Kidney epithelial cell (primary cell): ENCODE measurements around the gene MDK. TPM values are rescaled to one million over a fixed set of nuclear protein-coding genes. Genes with fewer than 3 reads are reported as not detected.

ENCODE experiments used
- DNase-seq: peaks from one replicate; pipeline ENCODE4 v3.0.0-alpha.2; 2010; ENCODE audit warnings: low read depth
- H3K27me3 ChIP-seq: 2 replicates; pipeline ENCODE4 v1.6.0; 2011; ENCODE audit warnings: low read length; ENCODE audit not compliant: control insufficient read depth, insufficient read depth
- H3K36me3 ChIP-seq: 2 replicates; pipeline ENCODE4 v1.5.1; 2011; ENCODE audit warnings: low read length; ENCODE audit not compliant: control insufficient read depth, insufficient read depth
- H3K4me3 ChIP-seq: 2 replicates; pipeline ENCODE4 v1.5.1; 2011; ENCODE audit warnings: low read depth, mild to moderate bottlenecking, control low read depth, low read length
- CTCF ChIP-seq: IDR thresholded peaks from 2 replicates; pipeline ENCODE4 v1.5.1; 2011; ENCODE audit warnings: mild to moderate bottlenecking, moderate library complexity, low read length, control low read depth, inconsistent platforms; ENCODE audit not compliant: insufficient read depth, poor library complexity, severe bottlenecking
- total RNA-seq: library from RNA; depleted of rRNA; stranded (reverse); fragments of >200 nt; gene quantifications from 2 replicates; pipeline ENCODE4 v1.2.3, GENCODE V29; 2015

Gene MDK
- total RNA-seq, 1 donor from 2014 or later = 805 TPM

- no peak overlapping the region for H3K4me3 ChIP-seq
- H3K27me3 ChIP-seq = no peaks in the 10 kb centered on the region
- TF ChIP-seq CTCF = no peak
- no peak for DNase-seq
- no peaks in the 10 kb centered on the region for H3K36me3 ChIP-seq
Observed at GRCh38 chr11:46351148-46351547, 30.3 kb upstream of the MDK start.

GRCh38 chr11:46351606-46352005 lies 29.9 kb upstream of the MDK start:
- no peak for TF ChIP-seq CTCF
- H3K36me3 ChIP-seq = no peaks in the 10 kb centered on the region
- H3K4me3 ChIP-seq = no peak overlapping the region
- no peaks in the 10 kb centered on the region for H3K27me3 ChIP-seq
- DNase-seq = no peak

- no peak for DNase-seq
- TF ChIP-seq CTCF = peak; percentile 96
- Histone ChIP-seq H3K4me3 (no peak overlapping the region), H3K27me3 (no peaks in the 10 kb centered on the region), H3K36me3 (no peaks in the 10 kb centered on the region)
Observed at GRCh38 chr11:46352063-46352841, 29.2 kb upstream of the MDK start.

GRCh38 chr11:46353698-46354097 lies 27.8 kb upstream of the MDK start:
- Histone ChIP-seq H3K27me3 (no peaks in the 10 kb centered on the region), H3K4me3 (no peak overlapping the region), H3K36me3 (no peaks in the 10 kb centered on the region)
- DNase-seq = no peak
- TF ChIP-seq CTCF = no peak

GRCh38 chr11:46356924-46357482 lies 24.5 kb upstream of the MDK start:
- Histone ChIP-seq H3K36me3 (no peaks in the 10 kb centered on the region), H3K4me3 (no peak overlapping the region), H3K27me3 (no peaks in the 10 kb centered on the region)
- TF ChIP-seq CTCF = no peak
- no peak for DNase-seq

GRCh38 chr11:46357483-46357936 lies 24.0 kb upstream of the MDK start:
- Histone ChIP-seq H3K36me3 (no peaks in the 10 kb centered on the region), H3K4me3 (no peak overlapping the region), H3K27me3 (no peaks in the 10 kb centered on the region)
- TF ChIP-seq CTCF = no peak
- no peak for DNase-seq
